Stimulated activated CD8-positive, alpha-beta memory T cell treated with anti-CD3 and anti-CD28 coated beads, Interleukin-7, amount 100 ng/mL, for 4 hours (primary cell): ENCODE data around the gene EXOSC3.

Experiments used
- DNase-seq, 2 donors: peaks; one replicate each; pipeline ENCODE4 v3.0.0-alpha.2; 2020; ENCODE audit warnings: low read depth in 2 of 2

EXOSC3 gene

DNA sequence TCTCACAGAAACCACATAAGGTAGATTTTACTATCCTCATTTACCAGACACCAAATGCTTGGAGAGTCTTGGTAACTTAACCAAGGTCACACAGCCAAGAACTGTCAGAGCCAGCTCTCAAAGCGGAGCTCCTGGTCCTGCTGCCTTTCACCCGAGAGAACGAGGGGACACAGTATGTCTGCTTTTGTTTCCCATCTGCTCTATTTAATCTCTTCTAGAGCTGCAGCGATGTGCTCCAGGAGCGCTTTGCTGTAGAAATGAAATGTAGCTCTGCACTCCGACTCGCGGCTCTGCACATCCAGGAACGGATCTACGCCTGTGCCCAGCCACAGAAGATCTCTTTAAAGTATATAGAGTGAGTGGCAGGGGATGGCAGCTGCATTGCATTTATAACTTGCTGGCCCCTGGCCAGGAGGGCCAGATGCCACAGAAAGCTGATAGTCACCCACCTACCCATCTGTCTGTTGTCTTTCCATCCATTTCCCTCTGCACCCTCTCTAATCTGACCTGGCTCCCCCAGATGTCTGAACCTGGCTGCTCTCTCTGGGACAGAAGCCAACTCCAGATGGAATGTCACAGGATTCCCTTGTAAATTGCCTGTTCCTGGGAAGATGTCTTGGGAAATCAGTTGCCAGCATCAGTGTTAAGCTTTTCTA is 52.6 kb downstream of the EXOSC3 start:
- DNase-seq, result no peak

DNA sequence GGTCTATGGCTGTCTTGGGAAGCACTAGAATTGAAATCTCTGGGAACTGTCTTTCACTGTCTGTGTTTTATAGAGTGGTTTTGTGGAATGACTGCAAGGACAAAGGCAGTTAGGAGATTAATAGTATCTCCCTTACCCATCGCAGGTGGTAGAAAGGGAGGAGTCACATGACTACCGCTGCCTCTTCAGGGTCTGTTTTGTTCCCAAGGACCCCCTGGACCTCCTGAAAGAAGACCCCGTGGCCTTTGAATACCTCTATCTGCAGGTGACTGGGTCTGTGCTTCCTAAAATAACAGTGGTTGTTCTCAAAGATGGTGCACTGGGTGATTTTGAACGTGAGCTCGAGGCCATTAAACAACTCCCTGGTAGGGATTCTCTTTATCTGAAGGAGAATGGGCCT is 54.0 kb downstream of the EXOSC3 start:
- DNase-seq, result no peak

- DNase-seq, result no peak
Observed at GRCh38 chr9:37730256-37730655, 54.6 kb downstream of the EXOSC3 start.
